H1 (cell line): ENCODE measurements around the gene ATP10D. TPM values are rescaled to one million over a fixed set of nuclear protein-coding genes. Genes with fewer than 3 reads are reported as not detected.

Experiments used
- ASH2L ChIP-seq: fragments of 200-600, 300-600 bp; sonication (generic); IDR thresholded peaks from one replicate; pipeline ENCODE4 v1.7.1; 2017; ENCODE audit warnings: low read length
- EZH2 ChIP-seq: fragments of 200-600 bp; sonication (generic); IDR thresholded peaks from 2 replicates; pipeline ENCODE4 v1.7.1; 2012; ENCODE audit warnings: low read depth, mild to moderate bottlenecking, moderate library complexity, low read length, inconsistent platforms; ENCODE audit not compliant: severe bottlenecking
- MAFK ChIP-seq: IDR thresholded peaks from 2 replicates; pipeline ENCODE4 v1.6.1; 2012; ENCODE audit warnings: low read depth, mild to moderate bottlenecking, improper control_type of control experiment, low read length
- ZNF274 ChIP-seq: IDR thresholded peaks from 2 replicates; pipeline ENCODE4 v1.7.0; 2012; ENCODE audit warnings: low read length, borderline replicate concordance; ENCODE audit errors: extremely low read depth
- polyA plus RNA-seq, 7 experiments: library from polyadenylated mRNA; depleted of rRNA in 3 of 7; stranded (reverse) in 5 of 7; unstranded in 2 of 7; fragments of >200 nt in 5 of 7; fragments of 200-250 nt in 2 of 7; gene quantifications; 1 replicate in 5 of 7; 2 replicates in 1 of 7; 4 replicates in 1 of 7; pipeline versions ENCODE4 v1.2.1 to v1.2.3, GENCODE V29; 2011 to 2013; ENCODE audit warnings: missing spikeins in 2 of 7, mixed read lengths in 2 of 7
- total RNA-seq: library from RNA; stranded (reverse); fragmentation: NEBNext Ultra II Directional; extraction: Animal tissue kit (Norgen Biotek cat#: 25700); gene quantifications from 2 replicates; pipeline ENCODE4 v1.2.1, GENCODE V29; 2021
- TF ChIP-seq, protein P1 (sequence below): fragments of 300-600 bp; sonication (generic); IDR thresholded peaks from 2 replicates; pipeline ENCODE4 v1.7.1; 2012; ENCODE audit warnings: low read length, moderate library complexity, mild to moderate bottlenecking, inconsistent platforms; ENCODE audit not compliant: insufficient replicate concordance

Gene ATP10D
- total and polyA plus RNA-seq, 2 of the 8 experiments (the other 6 are each of a cell fraction or from before 2014, with no cell fraction given), result 2.9 to 5.9 TPM

DNA sequence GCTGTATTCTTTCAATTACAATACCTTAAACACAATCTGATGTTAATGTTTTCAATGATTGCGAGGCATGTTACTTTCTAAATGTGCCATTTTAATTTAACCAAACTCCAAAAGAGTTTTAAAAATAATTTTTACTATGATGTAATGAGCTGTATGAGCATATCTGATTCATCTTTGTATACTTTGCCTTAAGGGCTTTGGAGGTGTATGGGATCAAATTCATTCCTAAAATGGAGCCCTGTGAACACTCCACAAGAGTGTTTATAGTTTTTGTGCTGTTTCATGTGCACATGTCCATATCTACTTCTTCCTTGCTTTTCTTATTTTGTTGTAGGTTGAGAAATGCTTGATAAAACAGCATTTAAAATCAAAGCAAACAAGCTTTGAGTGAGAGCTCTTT is 82.4 kb downstream of the ATP10D start (continued):
- TF ChIP-seq, protein P1, sequence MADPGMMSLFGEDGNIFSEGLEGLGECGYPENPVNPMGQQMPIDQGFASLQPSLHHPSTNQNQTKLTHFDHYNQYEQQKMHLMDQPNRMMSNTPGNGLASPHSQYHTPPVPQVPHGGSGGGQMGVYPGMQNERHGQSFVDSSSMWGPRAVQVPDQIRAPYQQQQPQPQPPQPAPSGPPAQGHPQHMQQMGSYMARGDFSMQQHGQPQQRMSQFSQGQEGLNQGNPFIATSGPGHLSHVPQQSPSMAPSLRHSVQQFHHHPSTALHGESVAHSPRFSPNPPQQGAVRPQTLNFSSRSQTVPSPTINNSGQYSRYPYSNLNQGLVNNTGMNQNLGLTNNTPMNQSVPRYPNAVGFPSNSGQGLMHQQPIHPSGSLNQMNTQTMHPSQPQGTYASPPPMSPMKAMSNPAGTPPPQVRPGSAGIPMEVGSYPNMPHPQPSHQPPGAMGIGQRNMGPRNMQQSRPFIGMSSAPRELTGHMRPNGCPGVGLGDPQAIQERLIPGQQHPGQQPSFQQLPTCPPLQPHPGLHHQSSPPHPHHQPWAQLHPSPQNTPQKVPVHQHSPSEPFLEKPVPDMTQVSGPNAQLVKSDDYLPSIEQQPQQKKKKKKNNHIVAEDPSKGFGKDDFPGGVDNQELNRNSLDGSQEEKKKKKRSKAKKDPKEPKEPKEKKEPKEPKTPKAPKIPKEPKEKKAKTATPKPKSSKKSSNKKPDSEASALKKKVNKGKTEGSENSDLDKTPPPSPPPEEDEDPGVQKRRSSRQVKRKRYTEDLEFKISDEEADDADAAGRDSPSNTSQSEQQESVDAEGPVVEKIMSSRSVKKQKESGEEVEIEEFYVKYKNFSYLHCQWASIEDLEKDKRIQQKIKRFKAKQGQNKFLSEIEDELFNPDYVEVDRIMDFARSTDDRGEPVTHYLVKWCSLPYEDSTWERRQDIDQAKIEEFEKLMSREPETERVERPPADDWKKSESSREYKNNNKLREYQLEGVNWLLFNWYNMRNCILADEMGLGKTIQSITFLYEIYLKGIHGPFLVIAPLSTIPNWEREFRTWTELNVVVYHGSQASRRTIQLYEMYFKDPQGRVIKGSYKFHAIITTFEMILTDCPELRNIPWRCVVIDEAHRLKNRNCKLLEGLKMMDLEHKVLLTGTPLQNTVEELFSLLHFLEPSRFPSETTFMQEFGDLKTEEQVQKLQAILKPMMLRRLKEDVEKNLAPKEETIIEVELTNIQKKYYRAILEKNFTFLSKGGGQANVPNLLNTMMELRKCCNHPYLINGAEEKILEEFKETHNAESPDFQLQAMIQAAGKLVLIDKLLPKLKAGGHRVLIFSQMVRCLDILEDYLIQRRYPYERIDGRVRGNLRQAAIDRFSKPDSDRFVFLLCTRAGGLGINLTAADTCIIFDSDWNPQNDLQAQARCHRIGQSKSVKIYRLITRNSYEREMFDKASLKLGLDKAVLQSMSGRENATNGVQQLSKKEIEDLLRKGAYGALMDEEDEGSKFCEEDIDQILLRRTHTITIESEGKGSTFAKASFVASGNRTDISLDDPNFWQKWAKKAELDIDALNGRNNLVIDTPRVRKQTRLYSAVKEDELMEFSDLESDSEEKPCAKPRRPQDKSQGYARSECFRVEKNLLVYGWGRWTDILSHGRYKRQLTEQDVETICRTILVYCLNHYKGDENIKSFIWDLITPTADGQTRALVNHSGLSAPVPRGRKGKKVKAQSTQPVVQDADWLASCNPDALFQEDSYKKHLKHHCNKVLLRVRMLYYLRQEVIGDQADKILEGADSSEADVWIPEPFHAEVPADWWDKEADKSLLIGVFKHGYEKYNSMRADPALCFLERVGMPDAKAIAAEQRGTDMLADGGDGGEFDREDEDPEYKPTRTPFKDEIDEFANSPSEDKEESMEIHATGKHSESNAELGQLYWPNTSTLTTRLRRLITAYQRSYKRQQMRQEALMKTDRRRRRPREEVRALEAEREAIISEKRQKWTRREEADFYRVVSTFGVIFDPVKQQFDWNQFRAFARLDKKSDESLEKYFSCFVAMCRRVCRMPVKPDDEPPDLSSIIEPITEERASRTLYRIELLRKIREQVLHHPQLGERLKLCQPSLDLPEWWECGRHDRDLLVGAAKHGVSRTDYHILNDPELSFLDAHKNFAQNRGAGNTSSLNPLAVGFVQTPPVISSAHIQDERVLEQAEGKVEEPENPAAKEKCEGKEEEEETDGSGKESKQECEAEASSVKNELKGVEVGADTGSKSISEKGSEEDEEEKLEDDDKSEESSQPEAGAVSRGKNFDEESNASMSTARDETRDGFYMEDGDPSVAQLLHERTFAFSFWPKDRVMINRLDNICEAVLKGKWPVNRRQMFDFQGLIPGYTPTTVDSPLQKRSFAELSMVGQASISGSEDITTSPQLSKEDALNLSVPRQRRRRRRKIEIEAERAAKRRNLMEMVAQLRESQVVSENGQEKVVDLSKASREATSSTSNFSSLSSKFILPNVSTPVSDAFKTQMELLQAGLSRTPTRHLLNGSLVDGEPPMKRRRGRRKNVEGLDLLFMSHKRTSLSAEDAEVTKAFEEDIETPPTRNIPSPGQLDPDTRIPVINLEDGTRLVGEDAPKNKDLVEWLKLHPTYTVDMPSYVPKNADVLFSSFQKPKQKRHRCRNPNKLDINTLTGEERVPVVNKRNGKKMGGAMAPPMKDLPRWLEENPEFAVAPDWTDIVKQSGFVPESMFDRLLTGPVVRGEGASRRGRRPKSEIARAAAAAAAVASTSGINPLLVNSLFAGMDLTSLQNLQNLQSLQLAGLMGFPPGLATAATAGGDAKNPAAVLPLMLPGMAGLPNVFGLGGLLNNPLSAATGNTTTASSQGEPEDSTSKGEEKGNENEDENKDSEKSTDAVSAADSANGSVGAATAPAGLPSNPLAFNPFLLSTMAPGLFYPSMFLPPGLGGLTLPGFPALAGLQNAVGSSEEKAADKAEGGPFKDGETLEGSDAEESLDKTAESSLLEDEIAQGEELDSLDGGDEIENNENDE, result no peak
- TF ChIP-seq EZH2 (no peak), MAFK (no peak), ZNF274 (no peak), ASH2L (no peak)
